Measurements from ENCODE around the gene ZNF462. TPM values are rescaled to one million over a fixed set of nuclear protein-coding genes. Genes with fewer than 3 reads are reported as not detected.

ZNF462 gene
- total and polyA plus RNA-seq, 2 of the 4 experiments (the other 2 are of a cell fraction) = 6.1 to 18.8 TPM

GRCh38 chr9:106974341-106974740, 111.4 kb downstream of the ZNF462 start:
- H4K8ac ChIP-seq (ENCODE audit: low read depth in 2 of 2, low read length in 2 of 2) = no peak overlapping the region
- H2AK5ac ChIP-seq (ENCODE audit: low read depth, low read length) = no peak overlapping the region
- no peak overlapping the region for H4K5ac ChIP-seq (ENCODE audit: low read depth, low read length)
- H3K23ac ChIP-seq (ENCODE audit: low read depth, low read length) = no peak overlapping the region
- ChIA-PET CTCF (no interaction called here), POLR2A (ENCODE audit: unreplicated experiment) (no interaction called here)
- H3K27me3 ChIP-seq (ENCODE audit: control insufficient read depth, insufficient read depth, low read length) = no peaks in the 10 kb centered on the region
- no peak overlapping the region for H2BK15ac ChIP-seq (ENCODE audit: low read depth, low read length)
- H3K9ac ChIP-seq (ENCODE audit: low read depth, low read length) = no peak overlapping the region
- no peak overlapping the region for H3K4ac ChIP-seq (ENCODE audit: low read depth, low read length)
- no peak overlapping the region for H2AFZ ChIP-seq (replicated peaks; ENCODE audit: low read length, poor library complexity)
- H3K56ac ChIP-seq (ENCODE audit: extremely low read depth, insufficient read depth, low read length) = no peak overlapping the region
- peaks cover 3% of the 10 kb centered on the region; the same call in 1 of the 2 replicates for H3K9me1 ChIP-seq (ENCODE audit: insufficient read depth, low read length)
- H2AK9ac ChIP-seq (replicated peaks; ENCODE audit: low read depth, low read length, poor library complexity) = no peak overlapping the region
- H3K4me2 ChIP-seq (ENCODE audit: low read depth, low read length) = no peak overlapping the region
- dilution Hi-C loops (cut with HindIII; ENCODE audit: low sequenced_read_pairs, unreplicated experiment) = no loop called here
- H3K4me3 ChIP-seq (ENCODE audit: insufficient read depth, low read depth, low read length) = no peak overlapping the region
- H3K27ac ChIP-seq (ENCODE audit: insufficient read depth, low read length) = no peak overlapping the region
- no peaks in the 10 kb centered on the region for H3K79me1 ChIP-seq (ENCODE audit: low read depth in 1 of 2, low read length in 2 of 2)
- no peak for TF ChIP-seq CHD1 (IDR thresholded peaks at IDR 0.05; ENCODE audit: low read depth, low read length)
- TF ChIP-seq FOS (IDR thresholded peaks at IDR 0.05; ENCODE audit: low read depth, low read length) = no peak
- TF ChIP-seq BHLHE40 (IDR thresholded peaks at IDR 0.05; ENCODE audit: low read depth, low read length) = no peak
- no peak for TF ChIP-seq MXI1 (IDR thresholded peaks at IDR 0.05; ENCODE audit: borderline replicate concordance, low read depth, low read length)
- TF ChIP-seq USF2 (IDR thresholded peaks at IDR 0.05; ENCODE audit: low read depth, low read length) = no peak
- no peak for TF ChIP-seq ELK1 (IDR thresholded peaks at IDR 0.05; ENCODE audit: borderline replicate concordance, low read depth, low read length)
- TF ChIP-seq MAFK (IDR thresholded peaks at IDR 0.05; ENCODE audit: low read depth, low read length) = no peak
- TF ChIP-seq RAD21 (IDR thresholded peaks at IDR 0.05; ENCODE audit: low read length) = no peak
- no peak for TF ChIP-seq MAZ (IDR thresholded peaks at IDR 0.05; ENCODE audit: borderline replicate concordance, low read depth, low read length)
- TF ChIP-seq SMC3 (IDR thresholded peaks at IDR 0.05; ENCODE audit: low read depth, low read length) = no peak
- TF ChIP-seq RCOR1 (IDR thresholded peaks at IDR 0.05; ENCODE audit: insufficient replicate concordance, low read length) = no peak
- TF ChIP-seq NFE2L2 (IDR thresholded peaks at IDR 0.05; ENCODE audit: low read depth, low read length) = no peak
- DNase-seq = no peak
- no peak overlapping the region for H4K91ac ChIP-seq (ENCODE audit: insufficient read depth, low read depth, low read length)
- H3K4me1 ChIP-seq (ENCODE audit: control insufficient read depth, insufficient read depth, low read length) = 0 out of 2 replicates have a peak, but pooled peaks cover 2% of the 10 kb centered on the region
- no peak overlapping the region for H3K18ac ChIP-seq (ENCODE audit: low read depth, low read length)
- ATAC-seq (ENCODE audit: low read depth) = no peak
- H3K36me3 ChIP-seq (ENCODE audit: control insufficient read depth, insufficient read depth, low read length) = peaks cover 37% of the 10 kb centered on the region
- BruUV-seq (replicated peaks) = no TSS peak
- intact Hi-C loops (cut with micrococcal nuclease) = no loop called here
- H4K20me1 ChIP-seq (ENCODE audit: insufficient read depth, low read length) = no peaks in the 10 kb centered on the region
- no peak overlapping the region for H2BK20ac ChIP-seq (ENCODE audit: low read depth, low read length)
- in situ Hi-C loops (cut with MboI; ENCODE audit: low sequenced_read_pairs) = no loop called here
- H2BK120ac ChIP-seq (ENCODE audit: low read depth, low read length) = no peak overlapping the region
- H3K9me3 ChIP-seq (ENCODE audit: control insufficient read depth, insufficient read depth, low read length) = no peaks in the 10 kb centered on the region
- no CpG with 5 or more reads among the region's 2 CpGs for WGBS, 2 experiments (ENCODE audit: extremely low coverage in 2 of 2, insufficient read length in 1 of 2)
- H2BK5ac ChIP-seq (ENCODE audit: low read depth, low read length, poor library complexity, severe bottlenecking) = no peak overlapping the region
- H3K14ac ChIP-seq (replicated peaks; ENCODE audit: low read depth, low read length) = no peak overlapping the region
